Spleen (tissue), 11 donors: ENCODE measurements around the gene PLA1A. TPM values are rescaled to one million over a fixed set of nuclear protein-coding genes. Genes with fewer than 3 reads are reported as not detected.
"Not testable (repeated sequence)": the region's sequence is repeated elsewhere in the genome, so short reads cannot be mapped to it uniquely, and the experiment has no call there.

Experiments
- DNase-seq: peaks from one replicate; pipeline ENCODE4 v3.0.0-alpha.2; 2020
- H3K27ac ChIP-seq, 8 donors: fragments of 200-600 bp; sonication (generic) in 7 of 8; 1 replicate in 4 of 8; 2 replicates in 4 of 8; pipeline versions ENCODE4 v1.5.0 to v1.8.0; 2016 to 2021; ENCODE audit warnings: inconsistent platforms in 4 of 8, mild to moderate bottlenecking in 4 of 8, moderate library complexity in 1 of 8
- H3K27me3 ChIP-seq, 7 donors: fragments of 200-600 bp; sonication (generic) in 6 of 7; replicated peaks in 1 of 7; 1 replicate in 4 of 7; 2 replicates in 3 of 7; pipeline versions ENCODE4 v1.5.0 to v1.8.0; 2016 to 2021; ENCODE audit warnings: inconsistent platforms in 3 of 7, mild to moderate bottlenecking in 1 of 7
- H3K36me3 ChIP-seq, 6 donors: fragments of 200-600 bp; sonication (generic) in 5 of 6; 1 replicate in 4 of 6; 2 replicates in 2 of 6; pipeline versions ENCODE4 v1.5.0 to v1.8.0; 2016 to 2021; ENCODE audit warnings: inconsistent platforms in 2 of 6
- H3K4me1 ChIP-seq, 6 donors: fragments of 200-600 bp; sonication (generic) in 5 of 6; 1 replicate in 3 of 6; 2 replicates in 3 of 6; pipeline versions ENCODE4 v1.5.0 to v1.8.0; 2016 to 2021; ENCODE audit warnings: inconsistent platforms in 3 of 6
- H3K4me3 ChIP-seq, 8 donors: fragments of 200-600 bp; sonication (generic) in 7 of 8; 1 replicate in 4 of 8; 2 replicates in 4 of 8; pipeline versions ENCODE4 v1.5.0 to v1.8.0; 2016 to 2021; ENCODE audit warnings: inconsistent platforms in 4 of 8, mild to moderate bottlenecking in 4 of 8, moderate library complexity in 2 of 8
- H3K9me3 ChIP-seq, 8 donors: fragments of 200-600 bp; sonication (generic) in 7 of 8; 1 replicate in 4 of 8; 2 replicates in 4 of 8; pipeline versions ENCODE4 v1.5.0 to v1.8.0; 2016 to 2021; ENCODE audit warnings: inconsistent platforms in 4 of 8
- POLR2A ChIP-seq, 3 donors: fragments of 450-650 bp; IDR thresholded peaks; one replicate each; pipeline ENCODE4 v1.5.1; 2017; ENCODE audit warnings: antibody characterized with exemption in 3 of 3, mild to moderate bottlenecking in 1 of 3
- POLR2AphosphoS5 ChIP-seq, 3 donors: sonication (generic); formaldehyde crosslinking; IDR thresholded peaks; one replicate each; pipeline ENCODE4 v1.5.1; 2017; ENCODE audit warnings: antibody characterized with exemption in 3 of 3
- WGBS, 5 donors: extraction: QIAGEN DNeasy Blood & Tissue Kit in 3 of 5; methylation state at CpG; one replicate each; pipeline versions ENCODE4 v1.1.5 to v1.1.7; 2013 to 2018; 5-methylcytosine and 5-hydroxymethylcytosine counted together
- intact Hi-C: fragments of 100-400 bp; cut with DNase I; formaldehyde crosslinking; loops from one replicate; pipeline ENCODE4 v1.15.0; 2023; ENCODE audit warnings: low total_unique reads
- polyA plus RNA-seq, 3 donors: library from polyadenylated mRNA; stranded (reverse); fragments of 200-250 nt; gene quantifications; one replicate each; pipeline ENCODE4 v1.2.1, GENCODE V29; 2013
- total RNA-seq, 7 donors: library from RNA; depleted of rRNA in 3 of 7; stranded (reverse); fragments of >200 nt in 3 of 7; fragmentation: NEBNext Ultra II Directional in 4 of 7; extraction: Animal tissue kit (Norgen Biotek cat#: 25700) in 4 of 7; gene quantifications; one replicate each; pipeline versions ENCODE4 v1.1.0 to v1.2.1, GENCODE V29; 2016 to 2021
- TF ChIP-seq, protein P1 (sequence below), 11 experiments: fragments of 200-600 bp in 7 of 11; fragments of 450-650 bp in 4 of 11; sonication (generic) in 4 of 11; IDR thresholded peaks in 8 of 11; conservative IDR thresholded peaks in 3 of 11; 1 replicate in 7 of 11; 2 replicates in 4 of 11; pipeline versions ENCODE4 v1.4.0 to v1.8.0; 2016 to 2021; ENCODE audit warnings: antibody characterized with exemption in 11 of 11, inconsistent platforms in 4 of 11, mild to moderate bottlenecking in 1 of 11
- donor health status: healthy with polysubstance abuse.
- donor health status: DM: no; HTN: no; CAD: no; lungs with moderate emphysema.
- donor health status: DM: no; HTN: no; CAD: no.
- donor health status: Bipolar disorder and iron deficiency.
- donor health status: healthy.
- donor health status: DM: no; HTN: no; CAD: no.
- donor health status: DM: yes; HTN: yes; CAD: no.

PLA1A gene
- total and polyA plus RNA-seq, 10 donors = 0.27 to 6.8 (median 0.79) TPM; not detected in 1

DNA sequence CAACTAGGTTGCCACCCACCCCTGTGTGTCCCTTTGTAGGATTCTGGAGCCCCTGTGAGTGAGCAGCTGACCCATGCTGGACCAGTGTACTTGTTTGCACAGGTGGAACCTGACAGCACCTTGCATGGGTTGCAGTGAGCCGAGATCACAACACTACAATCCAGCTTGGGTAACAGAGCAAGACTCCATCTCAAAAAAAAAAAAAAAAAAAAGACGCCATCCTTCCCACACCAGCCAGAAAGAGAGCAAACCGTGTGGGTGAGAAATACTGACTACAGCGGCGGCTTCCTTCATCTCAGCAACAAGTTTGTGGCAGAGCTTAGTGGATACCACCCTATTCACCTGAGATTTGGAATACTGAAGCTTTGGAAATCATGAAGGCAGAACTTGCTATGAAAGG, 37.5 kb upstream of the PLA1A start:
- TF ChIP-seq, protein P1, sequence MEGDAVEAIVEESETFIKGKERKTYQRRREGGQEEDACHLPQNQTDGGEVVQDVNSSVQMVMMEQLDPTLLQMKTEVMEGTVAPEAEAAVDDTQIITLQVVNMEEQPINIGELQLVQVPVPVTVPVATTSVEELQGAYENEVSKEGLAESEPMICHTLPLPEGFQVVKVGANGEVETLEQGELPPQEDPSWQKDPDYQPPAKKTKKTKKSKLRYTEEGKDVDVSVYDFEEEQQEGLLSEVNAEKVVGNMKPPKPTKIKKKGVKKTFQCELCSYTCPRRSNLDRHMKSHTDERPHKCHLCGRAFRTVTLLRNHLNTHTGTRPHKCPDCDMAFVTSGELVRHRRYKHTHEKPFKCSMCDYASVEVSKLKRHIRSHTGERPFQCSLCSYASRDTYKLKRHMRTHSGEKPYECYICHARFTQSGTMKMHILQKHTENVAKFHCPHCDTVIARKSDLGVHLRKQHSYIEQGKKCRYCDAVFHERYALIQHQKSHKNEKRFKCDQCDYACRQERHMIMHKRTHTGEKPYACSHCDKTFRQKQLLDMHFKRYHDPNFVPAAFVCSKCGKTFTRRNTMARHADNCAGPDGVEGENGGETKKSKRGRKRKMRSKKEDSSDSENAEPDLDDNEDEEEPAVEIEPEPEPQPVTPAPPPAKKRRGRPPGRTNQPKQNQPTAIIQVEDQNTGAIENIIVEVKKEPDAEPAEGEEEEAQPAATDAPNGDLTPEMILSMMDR (IDR thresholded peaks at IDR 0.05 in 8 of 11, conservative IDR thresholded peaks at IDR 0.05 in 3 of 11) = no peak
- TF ChIP-seq POLR2AphosphoS5 (IDR thresholded peaks at IDR 0.05) = no peak
- TF ChIP-seq POLR2A (IDR thresholded peaks at IDR 0.05) = no peak
- no peaks in the 10 kb centered on the region for H3K36me3 ChIP-seq
- no peak for DNase-seq
- H3K27ac ChIP-seq = peak overlapping the region in 2 of 8 donors; percentile 58 to 85
- intact Hi-C loops = no loop called here
- peak overlapping the region in 1 of 8 donors; percentile 63 for H3K4me3 ChIP-seq
- H3K4me1 ChIP-seq = peaks cover 5 to 43% (median 26%) of the 10 kb centered on the region in 6 donors
- H3K9me3 ChIP-seq = no peaks in the 10 kb centered on the region
- no peaks in the 10 kb centered on the region for H3K27me3 ChIP-seq
- WGBS, 5 donors = 69 to 81% (median 78%) methylated on average over 5 of the region's 5 CpGs

DNA sequence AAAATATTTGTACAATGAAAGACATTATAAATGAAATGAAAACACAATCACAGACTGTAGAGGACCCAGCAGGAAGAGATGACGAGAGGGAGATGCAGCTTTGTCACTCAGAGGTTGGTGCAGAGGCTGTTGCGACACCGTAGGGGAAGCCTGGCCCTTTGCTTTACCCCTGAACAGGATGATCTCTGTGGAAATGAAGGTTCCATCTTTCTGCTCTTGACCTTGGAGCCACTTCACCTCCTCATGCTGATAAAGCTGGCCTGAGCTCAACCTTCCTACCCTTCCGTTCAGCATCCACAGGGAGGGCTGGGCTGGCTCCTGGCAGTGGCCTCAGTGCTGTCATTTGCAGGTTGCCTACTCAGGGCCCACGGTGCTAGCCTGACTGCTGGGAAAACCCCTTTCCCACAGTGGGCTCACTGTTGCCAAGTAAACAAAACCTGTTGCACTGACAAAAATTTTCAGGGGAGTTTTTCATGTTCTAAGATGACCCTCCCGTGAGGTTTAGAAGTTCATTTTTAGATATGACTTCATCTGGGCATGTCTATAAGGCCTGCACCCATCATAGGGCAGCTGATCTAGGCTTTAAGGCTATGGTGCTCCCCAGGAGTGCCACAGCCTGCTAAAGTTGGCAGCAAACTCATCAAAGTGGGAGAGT, 35.3 kb upstream of the PLA1A start:
- Histone ChIP-seq H3K36me3 (no peaks in the 10 kb centered on the region), H3K9me3 (no peaks in the 10 kb centered on the region), H3K4me1 (peaks cover 0 to 27% (median 14%) of the 10 kb centered on the region in 6 donors), H3K27me3 (no peaks in the 10 kb centered on the region), H3K4me3 (peak overlapping the region in 1 of 8 donors; percentile 8), H3K27ac (peak overlapping the region in 6 of 8 donors; percentile 6 to 80 (median 50))
- intact Hi-C loops = no loop called here
- DNase-seq = no peak
- 25 to 41% (median 29%) methylated on average over 5 to 6 of the region's 6 CpGs for WGBS, 5 donors
- TF ChIP-seq POLR2AphosphoS5 (IDR thresholded peaks at IDR 0.05) (peak in 2 of 3 donors; percentile 60 to 64), POLR2A (IDR thresholded peaks at IDR 0.05) (no peak)
- TF ChIP-seq, protein P1 (IDR thresholded peaks at IDR 0.05 in 8 of 11, conservative IDR thresholded peaks at IDR 0.05 in 3 of 11) = no peak

DNA sequence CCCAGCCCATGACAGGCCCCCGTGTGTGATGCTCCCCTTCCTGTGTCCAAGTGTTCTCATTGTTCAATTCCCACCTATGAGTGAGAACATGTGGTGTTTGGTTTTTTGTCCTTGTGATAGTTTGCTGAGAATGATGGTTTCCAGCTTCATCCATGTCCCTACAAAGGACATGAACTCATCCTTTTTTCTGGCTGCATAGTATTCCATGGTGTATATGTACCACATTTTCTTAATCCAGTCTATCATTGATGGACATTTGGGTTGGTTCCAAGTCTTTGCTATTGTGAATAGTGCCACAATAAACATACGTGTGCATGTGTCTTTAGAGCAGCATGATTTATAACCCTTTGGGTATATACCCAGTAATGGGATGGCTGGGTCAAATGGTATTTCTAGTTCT, 34.4 kb upstream of the PLA1A start:
- H3K27me3 ChIP-seq, H3K36me3 ChIP-seq, H3K4me3 ChIP-seq, DNase-seq, intact Hi-C loops, H3K9me3 ChIP-seq, H3K27ac ChIP-seq: not testable (repeated sequence)
- WGBS, 5 donors = 69 to 92% (median 86%) methylated on average over 2 of the region's 2 CpGs
- peaks cover 0 to 27% (median 13%) of the 10 kb centered on the region in 6 donors for H3K4me1 ChIP-seq

DNA sequence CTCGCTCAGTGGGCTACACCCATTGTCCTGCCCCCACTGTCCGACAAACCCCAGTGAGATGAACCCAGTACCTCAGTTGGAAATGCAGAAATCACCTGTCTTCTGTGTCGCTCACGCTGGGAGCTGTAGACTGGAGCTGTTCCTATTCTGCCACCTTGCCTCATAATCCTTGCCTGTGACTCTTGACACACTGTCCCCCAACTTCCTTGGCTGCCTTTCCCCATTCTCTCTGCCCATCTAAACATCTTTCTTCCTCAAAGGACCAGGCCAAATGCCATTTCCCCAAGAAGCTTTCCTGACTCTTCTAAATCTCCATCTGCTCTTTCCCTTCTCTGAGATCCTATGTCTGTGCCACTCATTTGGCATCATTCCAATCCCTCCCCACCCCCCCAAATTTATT, 28.5 kb upstream of the PLA1A start:
- peaks cover 0 to 30% (median 19%) of the 10 kb centered on the region in 6 donors for H3K4me1 ChIP-seq
- TF ChIP-seq POLR2AphosphoS5 (IDR thresholded peaks at IDR 0.05) (no peak), POLR2A (IDR thresholded peaks at IDR 0.05) (no peak)
- TF ChIP-seq, protein P1 (IDR thresholded peaks at IDR 0.05 in 8 of 11, conservative IDR thresholded peaks at IDR 0.05 in 3 of 11) = no peak
- H3K27ac ChIP-seq = peak overlapping the region in 4 of 8 donors; percentile 70 to 81 (median 74)
- no peaks in the 10 kb centered on the region for H3K27me3 ChIP-seq
- no peak overlapping the region for H3K4me3 ChIP-seq
- no peaks in the 10 kb centered on the region for H3K9me3 ChIP-seq
- no peaks in the 10 kb centered on the region for H3K36me3 ChIP-seq
- intact Hi-C loops = no loop called here
- DNase-seq = no peak
- WGBS, 5 donors = 86 to 92% (median 89%) methylated on average over 4 of the region's 4 CpGs
